H7 (cell line): ENCODE measurements around the gene IL20. TPM values are rescaled to one million over a fixed set of nuclear protein-coding genes. Genes with fewer than 3 reads are reported as not detected.
A peak's percentile ranks its signal among the peaks of the same experiment; 100 is the strongest.

Experiments used
- DNase-seq: peaks from one replicate; pipeline ENCODE4 v3.0.0; 2012
- H3K27me3 ChIP-seq: 2 replicates; pipeline ENCODE4 v1.6.0; 2011; ENCODE audit warnings: mild to moderate bottlenecking, low read length; ENCODE audit not compliant: control insufficient read depth, insufficient read depth
- H3K36me3 ChIP-seq: replicated peaks from 2 replicates; pipeline ENCODE4 v1.5.1; 2011; ENCODE audit warnings: low read length; ENCODE audit not compliant: control insufficient read depth, insufficient read depth
- H3K4me3 ChIP-seq: 2 replicates; pipeline ENCODE4 v1.5.1; 2011; ENCODE audit warnings: low read depth, mild to moderate bottlenecking, control low read depth, low read length, moderate library complexity; ENCODE audit not compliant: insufficient read depth
- total RNA-seq: library from RNA; depleted of rRNA; stranded (reverse); fragments of >200 nt; shearing (Covaris generic); gene quantifications from 2 replicates; pipeline ENCODE4 v1.2.3, GENCODE V29; 2014; rRNA removed

Gene IL20
- not detected in 2 replicates for total RNA-seq

- Histone ChIP-seq H3K27me3 (no peaks in the 10 kb centered on the region; the same call in 1 of the 2 replicates), H3K4me3 (no peak within 1 kb of the TSS), H3K36me3 (no peaks in the 10 kb centered on the region)
- DNase-seq, result peak; percentile 64
Observed at GRCh38 chr1:206864939-206865671, at the start of gene IL20. TSS of gene IL20 (plus strand) at chr1:206865623. CDS start at chr1:206865853, 230 bp downstream.

- H3K36me3 ChIP-seq, result no peaks in the 10 kb centered on the region
- no peaks in the 10 kb centered on the region for H3K27me3 ChIP-seq
- H3K4me3 ChIP-seq, result no peak overlapping the region
- DNase-seq, result no peak
Observed at GRCh38 chr1:206816390-206817287, 48.8 kb upstream of the IL20 start.

GRCh38 chr1:206821493-206821892 is 43.9 kb upstream of the IL20 start:
- no peak for DNase-seq
- no peaks in the 10 kb centered on the region for H3K36me3 ChIP-seq
- no peak overlapping the region for H3K4me3 ChIP-seq

GRCh38 chr1:206823727-206824126 is 41.7 kb upstream of the IL20 start:
- Histone ChIP-seq H3K27me3 (no peaks in the 10 kb centered on the region), H3K4me3 (no peak overlapping the region), H3K36me3 (no peaks in the 10 kb centered on the region)
- no peak for DNase-seq

More at GRCh38 chr1:206821493-206821892, 43.9 kb upstream of the IL20 start:
- no peaks in the 10 kb centered on the region for H3K27me3 ChIP-seq

- H3K4me3 ChIP-seq, result no peak overlapping the region
- no peaks in the 10 kb centered on the region for H3K36me3 ChIP-seq
- no peak for DNase-seq
- H3K27me3 ChIP-seq, result no peaks in the 10 kb centered on the region
Observed at GRCh38 chr1:206824331-206824730, 41.1 kb upstream of the IL20 start.

- H3K27me3 ChIP-seq, result no peaks in the 10 kb centered on the region
- no peak for DNase-seq
- H3K36me3 ChIP-seq, result no peaks in the 10 kb centered on the region
- H3K4me3 ChIP-seq, result no peak overlapping the region
Observed at GRCh38 chr1:206826394-206826793, 39.0 kb upstream of the IL20 start.

- no peaks in the 10 kb centered on the region; the same call in 1 of the 2 replicates for H3K27me3 ChIP-seq
- no peak overlapping the region for H3K4me3 ChIP-seq
- no peak for DNase-seq
- H3K36me3 ChIP-seq, result no peaks in the 10 kb centered on the region
Observed at GRCh38 chr1:206828061-206828460, 37.4 kb upstream of the IL20 start.

- DNase-seq, result no peak
- Histone ChIP-seq H3K36me3 (no peaks in the 10 kb centered on the region), H3K4me3 (no peak overlapping the region)
Observed at GRCh38 chr1:206828765-206829164, 36.7 kb upstream of the IL20 start.

GRCh38 chr1:206829282-206829681 is 36.1 kb upstream of the IL20 start:
- no peak for DNase-seq
- Histone ChIP-seq H3K27me3 (no peaks in the 10 kb centered on the region; the same call in 1 of the 2 replicates), H3K4me3 (no peak overlapping the region), H3K36me3 (no peaks in the 10 kb centered on the region)

More at GRCh38 chr1:206828765-206829164, 36.7 kb upstream of the IL20 start:
- no peaks in the 10 kb centered on the region; the same call in 1 of the 2 replicates for H3K27me3 ChIP-seq

GRCh38 chr1:206829875-206830274 is 35.5 kb upstream of the IL20 start:
- H3K27me3 ChIP-seq, result no peaks in the 10 kb centered on the region; the same call in 1 of the 2 replicates
- H3K4me3 ChIP-seq, result no peak overlapping the region
- DNase-seq, result no peak
- H3K36me3 ChIP-seq, result no peaks in the 10 kb centered on the region

GRCh38 chr1:206831650-206832049 is 33.8 kb upstream of the IL20 start:
- Histone ChIP-seq H3K36me3 (no peaks in the 10 kb centered on the region), H3K4me3 (no peak overlapping the region), H3K27me3 (no peaks in the 10 kb centered on the region; the same call in 1 of the 2 replicates)
- DNase-seq, result no peak

- no peaks in the 10 kb centered on the region for H3K36me3 ChIP-seq
- DNase-seq, result no peak
- H3K4me3 ChIP-seq, result no peak overlapping the region
- no peaks in the 10 kb centered on the region; the same call in 1 of the 2 replicates for H3K27me3 ChIP-seq
Observed at GRCh38 chr1:206832352-206832880, 33.0 kb upstream of the IL20 start.

- Histone ChIP-seq H3K36me3 (no peaks in the 10 kb centered on the region), H3K27me3 (no peaks in the 10 kb centered on the region; the same call in 1 of the 2 replicates), H3K4me3 (no peak overlapping the region)
- no peak for DNase-seq
Observed at GRCh38 chr1:206833106-206833680, 32.2 kb upstream of the IL20 start.

- H3K27me3 ChIP-seq, result no peaks in the 10 kb centered on the region; the same call in 1 of the 2 replicates
- H3K4me3 ChIP-seq, result no peak overlapping the region
- no peaks in the 10 kb centered on the region for H3K36me3 ChIP-seq
- no peak for DNase-seq
Observed at GRCh38 chr1:206833801-206834200, 31.6 kb upstream of the IL20 start.
